ENCODE measurements around the gene SOSTDC1.
"Not testable (repeated sequence)": the region's sequence is repeated elsewhere in the genome, so short reads cannot be mapped to it uniquely, and the experiment has no call there.

SOSTDC1 gene

DNA sequence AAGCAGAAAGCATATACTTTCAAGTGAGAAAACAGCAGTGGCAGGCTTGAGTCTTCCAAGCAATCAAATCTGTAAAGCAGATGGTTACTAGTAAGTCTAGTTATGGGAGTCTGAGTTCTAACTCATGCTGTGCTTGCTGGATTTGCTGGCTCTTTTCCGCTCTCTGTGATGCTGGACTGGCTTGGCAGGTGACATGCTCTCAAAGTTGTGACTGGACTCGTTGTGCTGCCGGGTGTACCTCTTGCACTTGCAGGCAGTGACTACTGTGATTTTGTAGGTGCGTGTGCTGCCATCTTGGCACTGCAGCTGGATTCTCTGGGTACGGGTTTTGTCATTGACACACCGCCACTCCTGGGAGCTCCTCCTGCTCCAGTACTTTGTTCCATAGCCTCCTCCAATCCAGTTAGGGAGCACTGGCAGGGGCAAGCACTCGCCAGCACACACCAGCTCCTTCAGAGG is 3.1 kb downstream of the SOSTDC1 start:
- TF ChIP-seq, protein P1, sequence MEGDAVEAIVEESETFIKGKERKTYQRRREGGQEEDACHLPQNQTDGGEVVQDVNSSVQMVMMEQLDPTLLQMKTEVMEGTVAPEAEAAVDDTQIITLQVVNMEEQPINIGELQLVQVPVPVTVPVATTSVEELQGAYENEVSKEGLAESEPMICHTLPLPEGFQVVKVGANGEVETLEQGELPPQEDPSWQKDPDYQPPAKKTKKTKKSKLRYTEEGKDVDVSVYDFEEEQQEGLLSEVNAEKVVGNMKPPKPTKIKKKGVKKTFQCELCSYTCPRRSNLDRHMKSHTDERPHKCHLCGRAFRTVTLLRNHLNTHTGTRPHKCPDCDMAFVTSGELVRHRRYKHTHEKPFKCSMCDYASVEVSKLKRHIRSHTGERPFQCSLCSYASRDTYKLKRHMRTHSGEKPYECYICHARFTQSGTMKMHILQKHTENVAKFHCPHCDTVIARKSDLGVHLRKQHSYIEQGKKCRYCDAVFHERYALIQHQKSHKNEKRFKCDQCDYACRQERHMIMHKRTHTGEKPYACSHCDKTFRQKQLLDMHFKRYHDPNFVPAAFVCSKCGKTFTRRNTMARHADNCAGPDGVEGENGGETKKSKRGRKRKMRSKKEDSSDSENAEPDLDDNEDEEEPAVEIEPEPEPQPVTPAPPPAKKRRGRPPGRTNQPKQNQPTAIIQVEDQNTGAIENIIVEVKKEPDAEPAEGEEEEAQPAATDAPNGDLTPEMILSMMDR (IDR thresholded peaks at IDR 0.05; ENCODE audit: extremely low read depth, missing control alignments), result no peak
- no peak for DNase-seq (ENCODE audit: low spot score)

DNA sequence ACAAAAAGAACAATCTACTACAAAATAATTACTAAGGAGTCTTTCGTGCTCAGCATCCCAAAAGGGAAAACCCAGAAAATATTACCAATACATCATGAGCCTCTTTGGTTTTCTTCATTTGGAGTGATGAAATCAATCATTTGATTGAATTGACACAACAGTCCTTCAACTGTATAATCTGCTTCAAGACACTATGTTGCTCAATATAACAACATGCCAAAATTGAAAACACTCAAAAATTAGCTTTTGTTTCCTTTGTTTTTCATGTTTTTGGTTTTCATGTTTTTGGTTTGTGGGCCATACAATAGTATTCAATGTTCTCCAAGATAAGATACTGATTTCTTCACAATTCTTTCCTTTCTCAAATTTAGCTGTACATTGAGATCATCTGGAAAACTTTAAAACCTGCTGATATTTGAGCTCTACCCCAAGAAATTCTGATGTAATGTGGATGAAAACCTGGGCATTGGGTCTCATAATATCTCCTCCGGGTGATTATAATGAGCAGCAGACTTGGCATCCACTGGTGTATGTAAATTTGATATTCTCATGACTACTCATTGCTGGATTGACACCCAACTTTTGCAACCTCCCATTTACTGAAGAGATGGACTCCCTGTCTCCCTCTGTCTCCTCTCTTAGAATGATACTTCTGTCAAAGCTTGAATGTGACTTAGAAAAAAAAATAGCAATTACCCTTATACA is 4.6 kb downstream of the SOSTDC1 start:
- TF ChIP-seq, protein P1 (IDR thresholded peaks at IDR 0.05; ENCODE audit: extremely low read depth, missing control alignments), result no peak
- no peak for DNase-seq (ENCODE audit: low spot score)

DNA sequence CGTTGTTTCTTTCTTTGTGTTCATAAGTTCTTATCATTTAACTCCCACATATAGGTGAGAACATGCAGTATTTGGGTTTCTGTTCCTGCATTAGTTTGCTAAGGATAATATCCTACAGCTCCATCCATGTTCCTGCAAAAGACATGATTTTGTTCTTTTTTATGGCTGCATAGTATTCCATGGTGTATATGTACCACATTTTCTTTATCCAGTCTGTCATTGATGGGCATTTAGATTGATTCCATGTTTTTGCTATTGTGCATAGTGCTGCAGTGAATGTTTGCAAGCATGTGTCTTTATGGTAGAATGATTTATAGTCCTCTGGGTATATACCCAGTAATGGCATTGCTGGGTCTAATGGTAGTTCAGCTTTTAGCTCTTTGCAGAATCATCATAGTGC is 9.2 kb downstream of the SOSTDC1 start:
- not testable (repeated sequence) for DNase-seq (ENCODE audit: low spot score)

DNA sequence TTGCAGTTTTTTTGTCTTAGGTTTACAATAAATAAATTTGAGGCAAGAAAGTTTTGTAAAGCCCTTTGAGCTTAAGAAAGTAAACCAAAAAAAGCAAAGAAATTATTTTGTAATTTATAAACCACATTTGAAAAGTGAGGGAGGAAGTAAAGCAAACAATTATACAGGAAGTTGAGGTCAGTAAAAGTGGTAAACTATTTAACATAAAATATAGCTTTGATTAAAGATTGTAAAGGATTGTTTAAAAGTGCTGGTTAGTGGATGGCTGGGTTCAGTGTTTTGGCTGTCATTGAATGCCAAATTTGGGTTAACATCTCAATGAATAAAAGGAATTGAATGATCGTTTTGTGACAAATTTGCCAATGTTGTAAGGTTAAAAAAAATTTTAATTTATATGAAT is 9.9 kb downstream of the SOSTDC1 start:
- TF ChIP-seq, protein P1 (IDR thresholded peaks at IDR 0.05; ENCODE audit: extremely low read depth, missing control alignments), result no peak
- no peak for DNase-seq (ENCODE audit: low spot score)

DNA sequence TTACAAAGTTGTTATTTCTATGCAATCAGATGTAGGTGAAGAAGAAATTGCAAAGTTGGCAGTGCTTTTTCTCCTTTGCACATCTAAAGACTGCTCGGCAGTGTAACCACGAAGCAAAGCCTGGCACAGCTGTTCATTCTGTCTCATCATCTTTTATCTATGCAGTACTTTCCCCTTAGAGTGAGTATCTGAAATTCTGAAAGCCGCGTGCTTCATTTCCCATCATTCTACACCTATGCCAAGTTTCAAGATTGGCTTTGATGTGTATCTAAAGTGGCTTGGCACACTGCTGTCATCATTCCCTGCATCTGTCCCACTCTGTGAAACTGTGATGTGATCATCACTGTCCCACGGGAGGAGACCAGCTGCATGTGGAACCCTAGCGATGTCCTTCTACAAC is 15.2 kb downstream of the SOSTDC1 start:
- TF ChIP-seq, protein P1 (IDR thresholded peaks at IDR 0.05; ENCODE audit: extremely low read depth, missing control alignments), result no peak
- no peak for DNase-seq (ENCODE audit: low spot score)

DNA sequence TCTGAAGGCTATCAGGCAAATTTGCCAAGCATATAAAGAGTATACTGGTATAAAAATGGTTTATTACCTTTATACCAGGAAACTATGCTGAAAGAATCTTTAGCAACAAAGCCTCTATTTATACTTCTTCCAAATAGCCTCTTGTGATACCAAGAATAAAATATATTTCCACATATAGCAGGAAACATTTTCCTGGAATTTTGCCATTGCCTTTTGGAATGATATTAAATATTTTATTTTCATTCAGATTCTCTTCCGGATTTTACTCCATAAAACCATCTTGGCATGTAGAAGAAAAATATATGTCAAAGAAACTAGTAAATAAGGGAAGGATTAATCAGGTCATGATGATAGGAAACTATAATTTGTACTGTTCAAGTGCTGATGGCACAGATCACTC is 17.7 kb downstream of the SOSTDC1 start:
- TF ChIP-seq, protein P1 (IDR thresholded peaks at IDR 0.05; ENCODE audit: extremely low read depth, missing control alignments), result no peak
- DNase-seq (ENCODE audit: low spot score), result no peak

DNA sequence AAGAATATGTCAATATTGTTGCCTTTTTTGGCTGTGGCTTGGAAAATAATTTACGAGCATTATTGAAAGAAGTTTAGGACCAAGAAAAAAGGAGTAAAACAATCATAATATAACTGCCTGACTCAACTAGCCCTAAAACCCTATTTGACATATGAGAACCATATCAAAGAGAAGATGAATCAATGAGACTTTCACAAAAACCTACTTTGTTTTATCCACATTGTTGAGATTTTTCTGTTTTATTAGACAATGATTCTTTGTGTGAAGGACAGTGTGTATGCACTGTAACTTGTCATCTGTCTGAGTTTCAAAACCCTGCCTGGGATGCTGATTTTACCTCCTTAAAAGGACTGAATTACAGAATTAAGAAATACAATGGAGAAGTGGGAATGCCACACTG is 19.0 kb downstream of the SOSTDC1 start:
- no peak for DNase-seq (ENCODE audit: low spot score)
- TF ChIP-seq, protein P1 (IDR thresholded peaks at IDR 0.05; ENCODE audit: extremely low read depth, missing control alignments), result no peak

DNA sequence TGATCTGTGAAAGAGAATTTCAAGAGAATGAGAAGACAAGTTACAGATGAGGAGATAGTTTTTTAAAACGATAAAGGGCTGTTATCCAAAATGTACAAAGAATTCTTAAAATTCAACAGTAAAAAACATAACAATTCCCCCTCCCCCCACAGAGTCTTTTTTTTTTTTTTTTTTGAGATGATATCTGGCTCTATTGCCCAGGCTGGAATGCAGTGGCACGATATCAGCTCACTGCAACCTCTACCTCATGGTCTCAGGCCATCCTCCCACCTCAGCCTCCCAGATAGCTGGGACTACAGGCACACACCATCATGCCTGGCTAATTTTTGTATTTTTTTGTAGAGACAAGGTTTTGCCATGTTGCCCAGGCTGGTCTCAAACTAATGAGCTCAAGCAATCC is 21.7 kb downstream of the SOSTDC1 start:
- not testable (repeated sequence) for DNase-seq (ENCODE audit: low spot score)

Measured in GM20000 (cell line).